Activated CD4-positive, alpha-beta T cell treated with anti-CD3 and anti-CD28 coated beads, Interleukin-2, Interleukin-6, amounts not matched to agents 100 ng/mL and 50 ng/mL, durations not matched to agents 16 hours and 8 hours (primary cell): ENCODE measurements around the gene ENTR1.

ENCODE experiments used
- DNase-seq: peaks from one replicate; pipeline ENCODE4 v3.0.0-alpha.2; 2020

Gene ENTR1

DNA sequence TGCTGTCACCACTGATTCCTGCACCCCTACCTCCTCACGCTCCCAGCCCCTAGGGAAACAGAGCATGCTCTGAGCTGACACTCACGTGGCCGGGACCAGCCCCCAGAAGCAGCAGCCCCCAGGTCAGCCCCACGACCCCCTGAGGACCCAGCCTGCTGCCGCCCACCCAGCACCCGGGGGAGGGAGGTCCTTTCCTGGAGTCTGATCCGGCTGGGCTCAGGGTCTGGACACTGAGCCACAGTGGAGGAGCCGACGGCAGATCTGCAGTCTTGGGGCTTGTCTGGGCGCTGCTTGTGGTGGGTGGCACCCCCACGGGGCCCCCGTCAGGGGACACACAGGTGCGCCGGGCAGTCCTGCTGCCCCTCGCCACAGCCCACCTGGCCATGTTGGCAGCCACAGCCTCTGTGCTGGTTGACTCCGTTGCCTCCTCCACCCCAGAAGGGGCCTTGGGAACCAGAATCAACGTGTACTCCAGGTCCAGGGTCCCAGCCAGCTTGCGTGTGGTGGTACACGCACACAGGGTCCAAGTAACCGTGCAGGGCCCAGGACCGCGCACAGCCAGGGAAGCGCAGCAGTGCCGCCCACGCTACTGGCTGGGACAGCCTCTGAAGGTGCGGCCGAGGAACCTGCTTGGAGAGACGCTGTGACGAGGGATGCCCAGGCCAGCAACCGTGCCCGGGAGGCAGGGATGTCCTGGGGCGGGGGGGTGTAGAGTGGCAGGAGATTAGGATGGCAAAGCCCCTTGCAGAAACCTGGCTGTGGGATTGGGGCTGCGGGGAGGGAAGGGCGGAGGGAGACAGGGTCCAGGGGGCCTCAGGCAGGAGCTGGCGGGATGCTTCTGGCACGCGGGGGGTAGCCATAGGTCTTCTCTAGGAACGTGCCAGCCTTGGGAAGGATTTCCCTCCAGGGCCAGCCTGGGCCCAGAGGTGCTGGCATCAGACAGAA lies 50.4 kb downstream of the ENTR1 start:
- no peak for DNase-seq

DNA sequence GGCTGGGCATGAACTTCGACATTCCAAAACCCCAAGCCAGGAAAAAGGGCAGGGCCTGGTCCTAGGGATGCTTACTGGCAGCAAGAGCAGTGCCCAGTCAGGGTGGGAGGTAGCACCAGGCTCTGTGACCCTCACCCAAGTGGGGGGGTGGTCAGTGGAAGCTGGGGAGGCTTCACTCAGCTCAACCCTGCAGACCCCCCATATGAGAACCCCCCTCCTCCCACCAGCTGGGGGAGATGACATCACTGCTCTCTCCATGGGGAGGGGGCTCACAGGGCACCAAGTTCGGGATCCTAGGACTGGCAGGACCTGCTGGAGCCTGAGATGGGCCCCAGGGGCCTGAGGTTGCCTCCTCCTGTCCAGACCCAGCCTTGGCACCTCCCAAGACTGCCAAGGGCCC lies 51.5 kb downstream of the ENTR1 start:
- no peak for DNase-seq

DNA sequence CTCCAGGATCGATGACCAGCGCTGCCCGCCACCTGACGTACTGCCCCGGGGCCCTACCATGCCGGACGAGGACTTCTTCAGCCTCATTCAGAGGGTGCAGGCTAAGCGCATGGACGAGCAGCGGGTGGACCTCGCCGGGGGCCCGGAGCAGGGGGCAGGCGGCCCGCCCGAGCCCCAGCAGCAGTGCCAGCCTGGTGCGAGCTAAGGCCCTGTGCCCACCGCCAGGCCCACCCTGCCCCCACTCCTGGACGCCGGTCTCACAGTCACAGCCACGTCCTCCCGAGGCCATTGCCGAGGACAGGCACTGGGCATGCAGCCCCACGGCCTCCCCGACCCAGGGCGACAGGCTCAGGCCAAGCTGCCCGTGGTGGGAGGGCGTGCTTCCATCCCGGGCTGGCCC lies 52.4 kb downstream of the ENTR1 start:
- DNase-seq, result no peak

DNA sequence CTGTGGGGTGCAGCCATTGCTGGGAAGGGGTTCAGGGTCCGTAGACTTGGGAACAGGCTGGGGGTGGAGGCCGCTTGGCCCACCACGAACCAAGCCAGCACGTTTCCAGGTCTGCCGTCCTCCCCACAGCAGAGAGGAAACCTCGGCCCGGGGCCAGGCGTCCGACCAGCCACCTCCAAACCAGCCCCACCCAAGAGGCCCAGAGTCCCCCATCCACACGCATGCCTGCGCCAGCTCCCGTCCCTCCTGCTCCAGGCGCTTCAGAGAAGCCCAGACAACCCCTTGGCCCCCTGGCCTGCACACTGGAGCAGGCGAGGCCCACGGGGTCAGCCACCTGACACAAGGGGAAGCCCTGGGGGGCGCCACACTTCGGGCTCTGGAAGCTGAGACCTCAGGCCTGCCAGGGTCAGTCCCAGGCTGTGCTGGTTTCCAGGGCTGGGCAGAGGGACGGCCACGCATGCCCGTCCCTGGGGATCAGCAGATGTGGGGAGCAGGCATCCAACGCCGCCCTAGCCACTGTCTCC lies 53.1 kb downstream of the ENTR1 start:
- DNase-seq, result no peak

DNA sequence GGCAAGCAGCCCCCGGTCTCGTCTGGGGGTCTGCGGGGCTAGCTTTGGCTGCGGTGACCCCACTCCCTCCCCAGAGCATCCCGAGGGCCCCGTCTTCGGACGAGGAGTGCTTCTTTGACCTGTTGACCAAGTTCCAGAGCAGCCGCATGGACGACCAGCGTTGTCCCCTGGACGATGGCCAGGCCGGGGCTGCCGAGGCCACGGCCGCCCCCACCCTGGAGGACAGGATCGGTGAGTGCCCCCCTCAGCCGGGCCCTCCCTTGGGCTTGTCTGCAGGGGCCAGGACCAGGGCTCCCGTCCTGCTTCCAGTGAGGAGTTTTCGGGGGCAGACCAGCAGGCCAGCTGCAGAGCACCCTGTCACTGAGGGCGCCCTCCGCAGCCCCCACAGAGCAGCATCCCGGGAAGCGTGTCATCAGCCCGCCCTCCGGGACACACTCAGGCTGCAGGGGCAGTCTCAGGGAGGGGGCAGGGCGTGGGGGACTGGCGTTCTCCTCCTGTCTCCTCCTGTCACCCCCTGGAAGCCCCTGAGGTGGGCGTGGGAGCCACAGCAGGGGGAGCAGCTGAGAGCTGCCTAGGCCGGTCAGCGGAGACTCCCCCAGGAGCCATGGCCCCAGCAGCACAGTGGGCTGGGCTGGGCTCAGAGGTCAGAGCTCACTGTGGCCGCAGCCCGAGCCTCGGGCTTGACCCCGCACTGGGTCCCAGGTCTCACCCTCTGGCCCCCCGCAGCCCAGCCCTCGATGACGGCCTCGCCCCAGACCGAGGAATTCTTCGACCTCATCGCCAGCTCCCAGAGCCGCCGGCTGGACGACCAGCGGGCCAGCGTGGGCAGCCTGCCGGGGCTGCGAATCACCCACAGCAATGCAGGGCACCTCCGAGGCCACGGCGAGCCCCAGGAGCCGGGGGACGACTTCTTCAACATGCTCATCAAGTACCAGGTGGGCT lies 54.5 kb downstream of the ENTR1 start:
- DNase-seq, result no peak

DNA sequence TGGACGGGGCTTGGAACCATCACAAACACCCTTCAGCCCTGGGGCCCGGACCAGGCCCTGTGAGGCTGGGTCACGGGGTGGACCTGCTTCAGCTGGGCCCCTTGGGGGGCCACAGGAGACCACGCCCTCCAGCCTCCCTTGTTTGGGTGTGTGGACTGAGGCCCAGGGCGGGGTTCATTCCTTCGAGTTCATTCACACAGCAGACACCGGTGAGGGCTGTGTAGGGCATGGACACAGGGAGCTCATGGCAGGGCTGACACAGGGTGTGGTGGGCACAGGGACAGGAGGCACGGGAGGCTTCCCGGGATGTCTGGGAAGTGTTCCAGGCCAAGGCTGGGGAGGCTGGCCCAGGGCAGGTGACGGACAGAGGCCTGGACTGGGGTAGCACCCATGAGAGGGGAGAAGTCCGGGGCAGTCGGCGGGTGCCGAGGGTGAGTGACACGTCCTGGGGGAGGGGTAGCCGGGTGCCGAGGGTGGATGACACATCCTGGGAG lies 55.8 kb downstream of the ENTR1 start:
- DNase-seq, result no peak

DNA sequence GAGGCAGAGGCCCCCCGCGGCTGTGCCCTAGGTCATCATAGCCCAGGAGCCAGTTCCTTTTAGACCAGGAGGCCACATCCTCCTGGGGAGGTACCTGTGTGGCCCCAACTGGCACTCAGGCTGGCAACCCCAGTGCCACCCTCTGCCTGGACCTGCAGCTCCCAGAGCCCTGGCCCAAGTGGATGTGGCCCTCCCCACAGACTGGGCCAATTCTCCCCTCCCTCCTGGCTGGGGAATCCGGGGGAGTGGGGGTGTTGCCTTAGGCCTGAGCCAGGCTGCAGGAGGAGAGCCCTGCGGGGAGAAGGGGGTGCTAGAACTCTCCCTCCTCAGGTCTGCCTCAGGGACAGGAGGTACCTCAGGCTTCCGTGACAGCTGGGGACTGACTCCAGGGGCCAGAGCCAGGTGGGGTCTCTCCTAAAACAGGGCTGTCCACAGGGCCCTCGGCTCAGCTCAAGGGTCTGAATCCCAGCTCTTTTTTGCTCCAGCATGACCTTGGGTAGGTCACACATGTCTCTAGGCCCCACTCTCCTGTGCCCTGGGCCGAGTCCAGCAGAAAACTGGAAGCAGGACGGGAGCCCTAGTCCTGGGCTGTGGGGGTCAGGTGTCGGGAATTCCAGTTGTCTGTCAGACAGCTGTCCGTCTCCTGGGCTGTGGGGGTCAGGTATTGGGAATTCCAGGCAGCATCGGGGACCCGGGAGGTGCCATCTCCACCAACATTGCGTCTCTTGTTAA lies 56.5 kb downstream of the ENTR1 start:
- no peak for DNase-seq

DNA sequence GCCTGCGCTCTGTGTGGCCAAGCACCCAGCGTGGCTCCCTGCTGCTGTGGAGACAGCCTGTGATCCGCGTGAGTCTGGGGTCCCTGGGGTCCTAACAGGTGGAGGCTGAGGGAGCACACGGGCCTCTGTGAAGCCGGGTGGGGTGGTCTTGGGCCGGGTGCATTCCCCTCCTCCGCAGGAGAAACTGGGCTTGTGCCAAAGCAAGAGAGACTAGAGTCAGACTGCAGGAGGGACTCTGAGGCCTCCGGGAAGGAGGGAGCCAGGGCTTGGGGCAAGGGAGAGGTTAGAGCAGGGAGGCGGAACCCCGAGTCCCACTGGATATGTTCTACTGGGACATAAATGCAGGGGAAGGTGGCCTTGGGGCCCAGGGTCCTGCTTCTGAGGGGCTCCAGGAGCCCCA lies 57.3 kb downstream of the ENTR1 start:
- no peak for DNase-seq

DNA sequence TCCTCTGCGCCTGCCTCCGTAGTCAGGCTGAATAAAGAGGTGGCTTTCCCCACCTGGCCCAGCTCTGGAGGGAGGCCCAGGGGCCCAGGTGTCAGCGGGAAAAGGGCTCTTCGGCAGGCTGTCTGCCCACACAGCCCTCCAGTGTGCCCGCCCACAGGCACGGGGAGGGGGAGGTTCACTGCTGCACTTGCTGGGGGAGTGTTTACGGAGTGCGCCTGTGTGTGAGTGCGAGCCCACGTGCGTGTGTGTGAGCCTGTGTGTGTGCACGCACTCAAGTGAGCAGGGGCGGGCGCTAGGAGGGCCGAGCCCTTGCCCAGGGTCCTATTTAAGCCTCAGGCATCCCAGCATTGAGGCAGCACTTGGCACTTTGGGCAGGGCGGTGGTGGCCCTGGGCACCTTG lies 57.7 kb downstream of the ENTR1 start:
- no peak for DNase-seq
